ENCODE results near the gene KRTAP10-7.
"Not testable (repeated sequence)": the region's sequence is repeated elsewhere in the genome, so short reads cannot be mapped to it uniquely, and the experiment has no call there.

KRTAP10-7 gene, protein sequence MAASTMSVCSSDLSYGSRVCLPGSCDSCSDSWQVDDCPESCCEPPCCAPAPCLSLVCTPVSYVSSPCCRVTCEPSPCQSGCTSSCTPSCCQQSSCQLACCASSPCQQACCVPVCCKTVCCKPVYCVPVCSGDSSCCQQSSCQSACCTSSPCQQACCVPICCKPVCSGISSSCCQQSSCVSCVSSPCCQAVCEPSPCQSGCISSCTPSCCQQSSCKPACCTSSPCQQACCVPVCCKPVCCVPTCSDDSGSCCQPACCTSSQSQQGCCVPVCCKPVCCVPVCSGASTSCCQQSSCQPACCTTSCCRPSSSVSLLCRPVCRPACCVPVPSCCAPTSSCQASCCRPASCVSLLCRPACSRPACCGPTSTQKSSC

GRCh38 chr21:44600118-44600978 lies at the start of gene KRTAP10-7:
Gene KRTAP10-7, plus strand, starts transcription at chr21:44600597. Its CDS starts 25 bp downstream, at chr21:44600622.
- DNase-seq (ENCODE audit: low spot score), result not testable (repeated sequence)

DNA sequence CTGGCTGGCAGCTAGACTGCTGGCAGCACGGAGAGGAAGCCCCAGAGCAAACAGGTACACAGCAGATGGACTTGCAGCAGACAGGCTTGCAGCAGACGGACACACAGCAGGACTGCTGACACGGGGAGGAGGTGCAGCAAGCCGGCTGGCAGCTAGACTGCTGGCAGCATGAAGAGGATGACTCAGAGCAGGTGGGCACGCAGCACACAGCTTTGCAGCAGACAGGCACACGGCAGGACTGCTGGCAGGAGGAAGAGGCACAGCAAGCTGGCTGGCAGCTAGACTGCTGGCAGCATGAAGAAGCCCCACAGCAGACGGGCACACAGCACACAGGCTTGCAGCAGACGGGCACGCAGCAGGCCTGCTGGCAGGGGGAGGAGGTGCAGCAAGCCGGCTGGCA lies 49.6 kb upstream of the KRTAP10-7 start:
- DNase-seq (ENCODE audit: low spot score), result no peak

- no peak for DNase-seq (ENCODE audit: low spot score)
These were observed 48.9 kb upstream of the KRTAP10-7 start, which contains the start of gene KRTAP10-2 for GRCh38 chr21:44551340-44551961. Gene KRTAP10-2, minus strand, starts transcription at chr21:44551505. Its CDS starts 47 bp downstream, at chr21:44551458.

DNA sequence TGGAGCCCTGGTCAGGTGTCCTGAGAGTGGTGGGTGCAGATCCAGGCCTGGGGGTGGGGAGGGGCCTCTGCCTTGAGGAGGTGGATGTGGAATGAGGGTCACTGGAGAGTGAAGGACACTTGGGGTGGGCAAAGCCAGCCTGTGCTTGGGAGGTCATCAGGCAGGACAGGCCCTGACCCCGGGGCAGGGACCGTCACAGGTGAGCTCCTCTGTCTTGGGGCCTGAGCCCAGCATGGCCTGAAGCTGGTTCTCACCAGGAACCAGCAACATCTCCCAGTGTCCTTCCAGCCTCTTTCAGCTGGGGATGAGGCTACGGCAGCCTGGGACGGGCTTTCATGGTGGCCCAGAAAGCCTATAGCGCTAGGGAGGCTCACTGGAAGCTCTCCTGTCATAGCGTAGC lies 48.3 kb upstream of the KRTAP10-7 start:
- no peak for DNase-seq (ENCODE audit: low spot score)

DNA sequence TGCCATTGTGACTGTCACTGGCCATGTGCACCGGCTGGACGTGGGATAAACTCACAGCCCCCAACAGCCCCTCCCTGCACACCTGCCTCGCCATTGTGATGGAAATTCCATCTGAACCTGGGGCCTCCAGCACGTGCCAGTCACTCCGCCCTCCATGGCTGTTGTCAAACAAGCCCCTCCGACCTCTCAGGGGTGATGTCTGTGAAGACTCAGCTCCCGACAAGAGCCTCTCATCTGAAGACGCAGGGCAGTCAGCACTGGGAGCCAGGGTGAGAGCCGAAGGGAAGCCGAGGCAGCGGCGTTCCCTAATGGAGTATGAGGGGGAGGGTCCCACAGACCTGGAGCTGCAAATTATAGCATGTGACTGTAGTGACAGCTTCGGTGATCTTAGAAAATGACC lies 47.7 kb upstream of the KRTAP10-7 start:
- DNase-seq (ENCODE audit: low spot score), result no peak

GRCh38 chr21:44555200-44555875 lies 45.1 kb upstream of the KRTAP10-7 start:
- no peak for DNase-seq (ENCODE audit: low spot score)

DNA sequence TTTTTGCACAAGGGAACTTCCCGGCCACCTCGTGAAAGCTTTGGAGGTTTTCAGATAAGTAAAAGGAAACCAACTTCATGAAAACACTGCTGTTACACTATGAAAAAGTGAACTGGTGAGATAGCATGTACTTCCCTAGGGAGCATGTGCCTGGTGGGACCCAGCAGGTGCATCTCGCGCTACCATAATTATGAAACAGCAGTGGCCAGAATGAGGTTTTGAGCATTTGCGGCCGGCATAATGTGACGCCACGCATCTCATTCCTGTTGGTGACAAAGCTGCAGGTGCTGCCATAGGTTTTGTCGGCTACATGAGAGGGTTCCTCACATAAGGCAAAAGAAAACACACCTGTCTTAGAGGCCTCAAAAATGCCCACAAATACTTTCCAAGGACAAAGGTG lies 43.5 kb upstream of the KRTAP10-7 start:
- DNase-seq (ENCODE audit: low spot score), result no peak

DNA sequence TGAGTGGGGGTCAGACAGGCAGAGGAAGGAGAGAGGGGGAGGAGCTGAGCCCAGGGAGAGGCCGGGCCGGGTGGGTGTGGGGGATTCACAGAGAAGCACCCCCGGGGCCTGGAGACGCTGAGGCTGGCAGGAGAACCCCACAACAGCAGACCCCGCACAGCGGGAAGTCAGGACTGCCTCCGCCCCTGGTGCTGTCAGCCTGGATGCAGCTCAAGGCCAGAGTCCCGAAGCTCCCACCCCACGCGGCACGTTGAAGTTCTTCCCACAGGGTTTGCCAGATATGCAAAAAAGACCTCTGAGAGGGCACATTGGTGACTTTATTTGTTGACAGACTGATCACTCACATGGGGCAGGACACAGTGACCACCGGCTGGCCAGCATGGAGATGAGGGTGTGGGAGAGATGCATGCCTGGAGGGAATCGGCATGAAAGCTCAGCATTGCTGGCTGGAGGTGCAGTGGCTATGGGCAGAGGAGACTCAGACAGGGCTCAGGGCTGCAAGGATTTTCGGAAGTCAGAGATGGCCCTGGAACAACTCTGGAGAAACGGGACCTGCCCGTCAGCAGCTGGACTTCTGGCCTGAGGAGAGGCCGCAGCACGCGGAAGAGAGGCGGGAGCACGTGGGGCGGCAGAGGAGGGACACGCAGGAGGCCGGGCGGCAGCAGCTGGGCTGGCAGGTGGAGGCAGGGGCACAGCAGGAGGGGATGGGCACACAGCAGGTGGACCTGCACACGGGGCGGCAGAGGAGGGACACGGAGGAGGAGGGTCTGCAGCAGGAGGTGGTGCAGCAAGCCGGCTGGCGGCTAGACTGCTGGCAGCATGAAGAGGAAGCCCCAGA lies 42.7 kb upstream of the KRTAP10-7 start:
- DNase-seq (ENCODE audit: low spot score), result no peak

- not testable (repeated sequence) for DNase-seq (ENCODE audit: low spot score)
These were observed 42.1 kb upstream of the KRTAP10-7 start for GRCh38 chr21:44558329-44558675.

GRCh38 chr21:44558695-44559094 lies 41.7 kb upstream of the KRTAP10-7 start, which contains the start of gene KRTAP10-3:
Gene KRTAP10-3, minus strand, starts transcription at chr21:44558795. Its CDS starts 80 bp downstream, at chr21:44558715.
- DNase-seq (ENCODE audit: low spot score), result no peak

- DNase-seq (ENCODE audit: low spot score), result no peak
These were observed 36.3 kb upstream of the KRTAP10-7 start for GRCh38 chr21:44564099-44564498.

GRCh38 chr21:44564886-44565598 lies 35.4 kb upstream of the KRTAP10-7 start:
- no peak for DNase-seq (ENCODE audit: low spot score)

- no peak for DNase-seq (ENCODE audit: low spot score)
These were observed 34.0 kb upstream of the KRTAP10-7 start for GRCh38 chr21:44566403-44566802.

GRCh38 chr21:44567481-44568171 lies 32.8 kb upstream of the KRTAP10-7 start:
- DNase-seq (ENCODE audit: low spot score), result no peak

- DNase-seq (ENCODE audit: low spot score), result no peak
These were observed 32.1 kb upstream of the KRTAP10-7 start for GRCh38 chr21:44568261-44568660.

GRCh38 chr21:44568667-44569556 lies 31.5 kb upstream of the KRTAP10-7 start:
- DNase-seq (ENCODE audit: low spot score), result no peak

DNA sequence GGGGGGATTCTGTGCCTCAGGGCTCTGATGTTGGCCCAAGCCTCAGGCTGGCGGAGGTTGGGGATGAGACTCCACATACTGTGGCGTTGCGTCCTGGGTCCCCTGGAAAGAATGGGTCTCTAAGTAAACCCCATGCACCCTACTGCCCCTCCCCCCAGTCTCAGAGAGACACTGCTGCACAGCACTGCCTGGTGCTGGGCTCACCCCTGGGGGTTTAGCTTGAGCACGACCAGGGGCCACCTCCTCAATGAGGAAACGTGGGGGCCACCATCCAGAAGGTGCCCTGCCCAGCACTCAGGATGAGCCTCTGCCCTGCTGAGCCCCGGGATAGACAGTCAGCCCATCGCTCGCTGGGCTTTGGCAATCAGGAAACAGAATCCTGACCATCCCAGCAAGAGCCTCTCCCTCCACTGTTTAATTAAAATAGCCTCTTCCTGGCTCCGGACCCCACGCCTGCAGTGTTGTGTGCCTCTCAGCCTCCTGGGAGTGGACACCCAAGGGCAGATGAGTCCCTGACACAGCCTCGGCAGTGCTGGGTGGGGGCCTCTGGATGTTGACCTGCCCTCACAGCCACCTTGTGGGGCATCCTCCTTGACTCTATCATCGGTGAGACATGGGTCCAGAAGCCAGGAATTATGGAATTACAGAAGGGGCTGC lies 30.4 kb upstream of the KRTAP10-7 start:
- DNase-seq (ENCODE audit: low spot score), result no peak

DNA sequence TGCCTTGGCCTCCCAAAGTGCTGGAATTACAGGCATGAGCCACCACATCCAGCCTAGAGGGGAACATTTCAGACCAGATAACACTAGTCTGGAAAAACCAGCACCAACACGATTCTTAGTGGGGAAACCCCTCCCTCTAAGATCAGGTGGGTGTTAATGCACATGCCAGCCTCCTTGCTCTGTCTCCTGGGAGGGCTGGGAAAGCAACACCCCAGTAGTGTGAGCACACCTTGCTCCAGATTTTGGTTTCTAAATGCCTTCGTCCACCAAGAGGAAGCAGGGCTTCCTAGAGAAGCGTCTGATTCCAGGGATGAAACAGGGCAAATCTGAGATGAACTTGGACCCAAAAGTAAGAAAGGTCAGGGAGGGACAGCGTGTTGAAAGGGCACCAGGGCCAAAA lies 29.1 kb upstream of the KRTAP10-7 start:
- no peak for DNase-seq (ENCODE audit: low spot score)

Measured in GM03348 (cell line).